ENCODE data around the gene PDIA6.

The PDIA6 gene

DNA sequence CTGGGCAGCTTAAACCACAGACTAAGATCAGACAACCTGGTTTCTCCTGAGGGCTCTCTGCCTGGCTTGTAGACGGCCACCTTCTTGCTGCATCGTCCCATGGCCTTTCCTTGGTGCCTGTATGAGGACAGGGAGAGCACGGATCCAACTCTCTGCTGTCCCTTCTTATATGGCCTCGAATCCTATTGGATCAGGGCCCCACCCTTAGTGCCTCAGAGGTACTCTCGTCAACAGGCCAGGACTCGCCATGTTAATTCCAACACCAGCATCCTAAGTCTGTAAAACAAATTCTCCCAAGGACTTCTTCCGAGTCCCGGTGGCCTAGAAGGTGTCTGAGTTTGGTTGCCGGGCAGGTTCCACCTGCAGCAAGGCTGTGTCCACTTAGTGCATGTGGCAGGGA lies 51.0 kb downstream of the PDIA6 start:
- TF ChIP-seq, protein P1, sequence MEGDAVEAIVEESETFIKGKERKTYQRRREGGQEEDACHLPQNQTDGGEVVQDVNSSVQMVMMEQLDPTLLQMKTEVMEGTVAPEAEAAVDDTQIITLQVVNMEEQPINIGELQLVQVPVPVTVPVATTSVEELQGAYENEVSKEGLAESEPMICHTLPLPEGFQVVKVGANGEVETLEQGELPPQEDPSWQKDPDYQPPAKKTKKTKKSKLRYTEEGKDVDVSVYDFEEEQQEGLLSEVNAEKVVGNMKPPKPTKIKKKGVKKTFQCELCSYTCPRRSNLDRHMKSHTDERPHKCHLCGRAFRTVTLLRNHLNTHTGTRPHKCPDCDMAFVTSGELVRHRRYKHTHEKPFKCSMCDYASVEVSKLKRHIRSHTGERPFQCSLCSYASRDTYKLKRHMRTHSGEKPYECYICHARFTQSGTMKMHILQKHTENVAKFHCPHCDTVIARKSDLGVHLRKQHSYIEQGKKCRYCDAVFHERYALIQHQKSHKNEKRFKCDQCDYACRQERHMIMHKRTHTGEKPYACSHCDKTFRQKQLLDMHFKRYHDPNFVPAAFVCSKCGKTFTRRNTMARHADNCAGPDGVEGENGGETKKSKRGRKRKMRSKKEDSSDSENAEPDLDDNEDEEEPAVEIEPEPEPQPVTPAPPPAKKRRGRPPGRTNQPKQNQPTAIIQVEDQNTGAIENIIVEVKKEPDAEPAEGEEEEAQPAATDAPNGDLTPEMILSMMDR (IDR thresholded peaks at IDR 0.05) = no peak

- TF ChIP-seq, protein P1 (IDR thresholded peaks at IDR 0.05) = no peak
Measured at GRCh38 chr2:10760794-10761504, 51.6 kb downstream of the PDIA6 start.

- TF ChIP-seq, protein P1 (IDR thresholded peaks at IDR 0.05) = no peak
Measured at GRCh38 chr2:10759151-10759714, 53.4 kb downstream of the PDIA6 start.

- TF ChIP-seq, protein P1 (IDR thresholded peaks at IDR 0.05) = no peak
Measured at GRCh38 chr2:10757814-10758286, 54.7 kb downstream of the PDIA6 start.

DNA sequence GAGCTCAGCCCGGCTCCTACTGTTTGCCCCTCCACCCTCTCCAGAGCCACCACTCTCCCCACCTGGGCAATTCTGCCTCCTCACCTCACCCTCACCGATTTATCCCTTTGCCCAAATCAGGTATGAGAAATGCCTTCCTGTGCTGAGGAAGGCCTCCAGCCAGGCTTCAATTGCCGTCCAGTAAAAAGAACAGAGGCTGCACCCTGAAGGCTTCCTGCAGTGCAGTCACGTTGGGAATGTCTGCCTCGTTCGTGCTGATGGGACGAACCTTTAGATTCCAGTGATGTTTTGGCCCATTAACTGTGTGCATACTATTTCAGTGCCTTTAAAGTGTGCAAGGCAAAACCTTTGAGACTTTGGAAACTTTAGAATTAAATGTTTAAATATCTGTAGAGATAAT lies 57.0 kb downstream of the PDIA6 start:
- TF ChIP-seq, protein P1 (IDR thresholded peaks at IDR 0.05) = no peak

GRCh38 chr2:10753876-10754275 lies 58.7 kb downstream of the PDIA6 start:
- TF ChIP-seq, protein P1 (IDR thresholded peaks at IDR 0.05) = no peak

DNA sequence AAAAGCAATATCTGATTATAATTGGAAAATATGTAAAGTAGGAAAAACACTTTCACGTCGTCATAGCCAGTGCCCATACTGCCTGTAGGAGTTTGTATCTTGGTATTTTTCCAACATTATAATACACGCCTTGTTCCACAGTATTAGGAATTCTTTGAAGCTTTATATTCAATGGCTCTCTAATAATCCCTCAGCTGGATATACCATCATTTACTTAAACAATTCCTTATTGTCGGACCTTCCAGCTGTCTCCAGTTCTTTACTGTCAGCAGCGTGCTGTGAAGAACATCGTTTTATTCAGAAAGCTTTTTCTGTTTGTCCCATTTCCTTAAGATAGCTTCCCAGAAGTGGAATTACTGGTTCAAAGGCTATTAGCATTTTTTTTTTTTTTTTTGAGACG lies 59.4 kb downstream of the PDIA6 start:
- TF ChIP-seq, protein P1 (IDR thresholded peaks at IDR 0.05) = no peak

All from LNCAP (cell line).